Breast epithelium (tissue), 3 donors: ENCODE measurements around the gene EFHD1.

Experiments
- POLR2A ChIP-seq: fragments of 450-650 bp; IDR thresholded peaks from one replicate; pipeline ENCODE4 v1.6.1; 2016; ENCODE audit warnings: antibody characterized with exemption, mild to moderate bottlenecking, moderate library complexity
- TF ChIP-seq, protein P1 (sequence below), 3 donors: fragments of 450-650 bp; IDR thresholded peaks; one replicate each; pipeline ENCODE4 v1.5.1; 2016 to 2017; ENCODE audit warnings: antibody characterized with exemption in 3 of 3, mild to moderate bottlenecking in 3 of 3, moderate library complexity in 3 of 3

DNA sequence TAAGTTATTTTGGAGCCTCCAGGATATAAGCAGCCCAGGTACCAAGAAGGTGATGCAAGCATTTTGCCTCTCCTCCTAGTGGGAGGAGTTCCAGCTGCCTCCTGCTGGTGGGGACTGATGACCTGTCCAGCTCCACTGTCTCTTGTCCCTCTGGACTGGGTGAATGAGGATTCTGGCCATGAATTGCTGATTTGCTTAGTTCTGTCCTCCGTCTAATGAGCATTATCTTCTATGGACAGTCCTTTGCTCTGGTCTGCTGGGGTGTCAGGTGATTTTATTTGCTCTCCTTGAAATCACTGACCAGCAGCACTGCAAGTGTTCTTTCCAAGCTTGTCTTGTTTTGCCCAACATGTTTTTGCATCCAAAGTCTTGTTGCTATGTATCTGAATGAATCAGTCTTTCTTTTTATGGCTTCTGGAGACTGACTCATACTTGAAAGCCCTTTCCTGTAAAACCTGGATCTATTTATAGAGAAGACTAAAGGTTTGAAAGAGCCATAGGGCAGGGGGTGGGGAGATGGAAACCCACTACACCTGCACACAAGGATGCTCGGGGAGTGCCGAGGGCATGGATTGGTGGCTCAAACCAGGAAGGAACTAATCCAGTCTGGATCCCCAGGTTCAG lies 40.5 kb upstream of the EFHD1 start:
- TF ChIP-seq POLR2A: no peak
- TF ChIP-seq, protein P1, sequence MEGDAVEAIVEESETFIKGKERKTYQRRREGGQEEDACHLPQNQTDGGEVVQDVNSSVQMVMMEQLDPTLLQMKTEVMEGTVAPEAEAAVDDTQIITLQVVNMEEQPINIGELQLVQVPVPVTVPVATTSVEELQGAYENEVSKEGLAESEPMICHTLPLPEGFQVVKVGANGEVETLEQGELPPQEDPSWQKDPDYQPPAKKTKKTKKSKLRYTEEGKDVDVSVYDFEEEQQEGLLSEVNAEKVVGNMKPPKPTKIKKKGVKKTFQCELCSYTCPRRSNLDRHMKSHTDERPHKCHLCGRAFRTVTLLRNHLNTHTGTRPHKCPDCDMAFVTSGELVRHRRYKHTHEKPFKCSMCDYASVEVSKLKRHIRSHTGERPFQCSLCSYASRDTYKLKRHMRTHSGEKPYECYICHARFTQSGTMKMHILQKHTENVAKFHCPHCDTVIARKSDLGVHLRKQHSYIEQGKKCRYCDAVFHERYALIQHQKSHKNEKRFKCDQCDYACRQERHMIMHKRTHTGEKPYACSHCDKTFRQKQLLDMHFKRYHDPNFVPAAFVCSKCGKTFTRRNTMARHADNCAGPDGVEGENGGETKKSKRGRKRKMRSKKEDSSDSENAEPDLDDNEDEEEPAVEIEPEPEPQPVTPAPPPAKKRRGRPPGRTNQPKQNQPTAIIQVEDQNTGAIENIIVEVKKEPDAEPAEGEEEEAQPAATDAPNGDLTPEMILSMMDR (IDR thresholded peaks at IDR 0.05): no peak
